Measurements from ENCODE around the gene HS1BP3.

The HS1BP3 gene

DNA sequence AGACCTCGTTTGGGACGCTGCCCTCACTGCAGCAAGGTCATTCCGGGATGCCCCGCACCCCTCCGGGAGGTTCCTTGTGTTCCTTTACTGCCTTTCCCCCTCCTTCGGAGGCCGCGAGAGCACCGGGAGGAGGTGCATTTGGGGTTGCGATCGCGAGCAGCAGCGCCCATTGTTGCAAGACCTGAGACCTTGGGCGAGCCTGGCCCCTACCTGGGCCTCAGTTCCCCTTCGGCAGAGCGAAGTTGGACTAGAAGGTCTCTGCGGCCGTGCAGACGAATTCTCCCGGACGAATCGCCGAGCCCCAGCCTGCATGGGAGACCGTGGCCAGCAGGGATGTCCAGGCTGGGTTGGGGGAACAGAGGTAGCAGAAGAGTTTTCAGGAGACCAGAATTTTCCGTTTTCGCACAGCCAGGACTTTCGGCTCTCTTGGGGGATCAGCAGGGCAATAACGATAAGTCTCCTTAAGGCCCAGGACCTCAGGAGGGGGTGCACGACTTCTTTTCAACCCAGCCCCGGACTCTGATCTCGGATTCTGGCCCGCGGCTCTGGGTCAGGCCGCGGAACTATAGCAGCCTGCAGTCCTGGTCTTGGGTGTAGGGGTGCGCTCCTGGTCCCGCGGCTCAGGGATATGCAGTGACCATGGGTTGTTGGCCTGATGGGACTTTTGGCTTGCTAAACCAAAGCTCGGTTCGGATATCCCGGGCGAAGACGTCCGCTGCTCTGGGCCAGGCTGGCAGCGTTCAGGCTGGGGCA is 18.8 kb upstream of the HS1BP3 start:
- Histone ChIP-seq H4K20me1 (ENCODE audit: insufficient read depth, low read length) (no peaks in the 10 kb centered on the region), H3K9ac (ENCODE audit: low read depth, low read length) (no peak overlapping the region), H3K4me2 (ENCODE audit: insufficient read depth, low read length) (no peak overlapping the region), H3K27ac (ENCODE audit: low read length) (no peak overlapping the region), H3K36me3 (ENCODE audit: insufficient read depth, low read length) (no peaks in the 10 kb centered on the region), H3K4me3 (ENCODE audit: low read depth in 1 of 2, low read length in 2 of 2) (no peak overlapping the region), H3K4me1 (ENCODE audit: insufficient read depth, low read length) (no peaks in the 10 kb centered on the region), H2AFZ (ENCODE audit: low read depth, low read length) (no peak overlapping the region), H3K9me3 (ENCODE audit: insufficient read depth, low read length, severe bottlenecking) (no peaks in the 10 kb centered on the region), H3K27me3 (ENCODE audit: insufficient read depth, low read length, poor library complexity) (no peaks in the 10 kb centered on the region), H3K79me2 (ENCODE audit: insufficient read depth, low read length) (no peaks in the 10 kb centered on the region)
- ATAC-seq (ENCODE audit: insufficient read depth, low read depth), result no peak
- no peak for DNase-seq
- TF ChIP-seq, protein P1, sequence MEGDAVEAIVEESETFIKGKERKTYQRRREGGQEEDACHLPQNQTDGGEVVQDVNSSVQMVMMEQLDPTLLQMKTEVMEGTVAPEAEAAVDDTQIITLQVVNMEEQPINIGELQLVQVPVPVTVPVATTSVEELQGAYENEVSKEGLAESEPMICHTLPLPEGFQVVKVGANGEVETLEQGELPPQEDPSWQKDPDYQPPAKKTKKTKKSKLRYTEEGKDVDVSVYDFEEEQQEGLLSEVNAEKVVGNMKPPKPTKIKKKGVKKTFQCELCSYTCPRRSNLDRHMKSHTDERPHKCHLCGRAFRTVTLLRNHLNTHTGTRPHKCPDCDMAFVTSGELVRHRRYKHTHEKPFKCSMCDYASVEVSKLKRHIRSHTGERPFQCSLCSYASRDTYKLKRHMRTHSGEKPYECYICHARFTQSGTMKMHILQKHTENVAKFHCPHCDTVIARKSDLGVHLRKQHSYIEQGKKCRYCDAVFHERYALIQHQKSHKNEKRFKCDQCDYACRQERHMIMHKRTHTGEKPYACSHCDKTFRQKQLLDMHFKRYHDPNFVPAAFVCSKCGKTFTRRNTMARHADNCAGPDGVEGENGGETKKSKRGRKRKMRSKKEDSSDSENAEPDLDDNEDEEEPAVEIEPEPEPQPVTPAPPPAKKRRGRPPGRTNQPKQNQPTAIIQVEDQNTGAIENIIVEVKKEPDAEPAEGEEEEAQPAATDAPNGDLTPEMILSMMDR (IDR thresholded peaks at IDR 0.05; ENCODE audit: borderline replicate concordance, extremely low read depth, low read length, poor library complexity, severe bottlenecking), result no peak
- no peak for TF ChIP-seq EZH2 (IDR thresholded peaks at IDR 0.05; ENCODE audit: borderline replicate concordance, low read depth, low read length, severe bottlenecking)

DNA sequence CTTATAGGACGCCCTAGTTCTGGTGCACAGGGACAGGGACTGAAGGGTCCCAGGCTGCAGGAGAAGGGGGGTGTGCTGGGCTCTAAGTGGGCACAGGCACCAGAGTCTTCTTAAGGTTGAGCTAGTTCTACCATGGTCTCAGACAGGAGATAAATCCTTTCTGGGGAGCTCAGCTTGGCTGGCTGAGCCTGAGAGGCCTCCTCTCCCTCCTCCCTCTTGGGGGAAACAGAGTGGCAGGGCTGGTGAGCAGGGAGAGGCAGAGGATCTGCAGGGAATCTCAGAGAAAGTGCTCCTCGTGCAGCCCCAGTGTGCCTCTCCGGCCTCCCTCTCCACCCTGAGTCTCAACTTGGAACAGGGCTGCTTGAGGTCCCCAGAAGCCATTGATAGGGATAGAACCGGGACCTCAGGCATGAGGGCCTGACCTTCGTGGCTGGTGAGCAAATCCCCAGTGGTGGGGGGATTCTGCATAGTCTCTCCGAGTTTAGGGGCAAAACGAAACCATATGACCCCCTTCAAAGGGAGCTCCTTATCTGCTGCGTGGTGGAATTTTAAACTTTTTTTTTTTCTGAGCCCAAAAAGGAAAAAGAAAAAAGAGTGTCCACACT is 18.1 kb upstream of the HS1BP3 start:
- Histone ChIP-seq H3K9me3 (ENCODE audit: insufficient read depth, low read length, severe bottlenecking) (no peaks in the 10 kb centered on the region), H3K4me3 (ENCODE audit: low read depth in 1 of 2, low read length in 2 of 2) (no peak overlapping the region), H3K4me2 (ENCODE audit: insufficient read depth, low read length) (no peak overlapping the region), H4K20me1 (ENCODE audit: insufficient read depth, low read length) (no peaks in the 10 kb centered on the region), H3K79me2 (ENCODE audit: insufficient read depth, low read length) (no peaks in the 10 kb centered on the region), H2AFZ (ENCODE audit: low read depth, low read length) (no peak overlapping the region), H3K9ac (ENCODE audit: low read depth, low read length) (no peak overlapping the region), H3K27ac (ENCODE audit: low read length) (no peak overlapping the region), H3K27me3 (ENCODE audit: insufficient read depth, low read length, poor library complexity) (no peaks in the 10 kb centered on the region), H3K4me1 (ENCODE audit: insufficient read depth, low read length) (no peaks in the 10 kb centered on the region), H3K36me3 (ENCODE audit: insufficient read depth, low read length) (no peaks in the 10 kb centered on the region)
- DNase-seq (no peak), ATAC-seq (ENCODE audit: insufficient read depth, low read depth) (no peak)
- TF ChIP-seq, protein P1 (IDR thresholded peaks at IDR 0.05; ENCODE audit: borderline replicate concordance, extremely low read depth, low read length, poor library complexity, severe bottlenecking), result no peak
- TF ChIP-seq EZH2 (IDR thresholded peaks at IDR 0.05; ENCODE audit: borderline replicate concordance, low read depth, low read length, severe bottlenecking), result no peak

DNA sequence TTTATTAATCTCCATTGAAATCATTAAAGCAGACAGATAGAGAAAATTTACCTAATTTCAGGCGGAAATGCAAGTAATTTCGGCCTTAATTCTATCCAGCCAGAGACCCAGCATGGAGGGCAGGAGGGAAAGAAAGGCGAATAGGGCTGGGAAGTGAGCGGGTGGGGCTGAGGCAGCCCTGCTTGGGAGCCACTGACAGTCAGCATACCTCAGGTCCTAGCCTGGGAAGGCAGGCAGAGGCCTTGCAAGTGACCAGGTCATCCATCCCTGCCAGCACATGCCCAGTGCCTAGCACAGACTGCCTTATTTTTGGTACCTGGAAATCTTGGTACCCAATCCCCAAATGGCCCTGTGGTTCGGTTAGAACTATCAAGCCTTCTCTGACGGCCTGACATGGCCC is 17.6 kb upstream of the HS1BP3 start:
- H3K9me3 ChIP-seq (ENCODE audit: insufficient read depth, low read length, severe bottlenecking), result no peaks in the 10 kb centered on the region
- H3K4me3 ChIP-seq (ENCODE audit: low read depth in 1 of 2, low read length in 2 of 2), result no peak overlapping the region
- no peak overlapping the region for H3K9ac ChIP-seq (ENCODE audit: low read depth, low read length)
- no peak overlapping the region for H2AFZ ChIP-seq (ENCODE audit: low read depth, low read length)
- H4K20me1 ChIP-seq (ENCODE audit: insufficient read depth, low read length), result no peaks in the 10 kb centered on the region
- ATAC-seq (ENCODE audit: insufficient read depth, low read depth), result no peak
- H3K79me2 ChIP-seq (ENCODE audit: insufficient read depth, low read length), result no peaks in the 10 kb centered on the region
- H3K4me1 ChIP-seq (ENCODE audit: insufficient read depth, low read length), result no peaks in the 10 kb centered on the region
- TF ChIP-seq EZH2 (IDR thresholded peaks at IDR 0.05; ENCODE audit: borderline replicate concordance, low read depth, low read length, severe bottlenecking), result no peak
- no peaks in the 10 kb centered on the region for H3K27me3 ChIP-seq (ENCODE audit: insufficient read depth, low read length, poor library complexity)
- H3K27ac ChIP-seq (ENCODE audit: low read length), result no peak overlapping the region
- DNase-seq, result no peak
- H3K4me2 ChIP-seq (ENCODE audit: insufficient read depth, low read length), result no peak overlapping the region
- no peaks in the 10 kb centered on the region for H3K36me3 ChIP-seq (ENCODE audit: insufficient read depth, low read length)

Data from DND-41 (cell line).